Psoas muscle (tissue), 8 donors: ENCODE measurements around the gene NTRK2. TPM values are rescaled to one million over a fixed set of nuclear protein-coding genes. Genes with fewer than 3 reads are reported as not detected.

ENCODE experiments used
- ATAC-seq, 4 donors: fragments of 200-7000 bp; cut with Tn5 transposase; one replicate each; pipeline ENCODE4 v1.9.1; 2020; ENCODE audit warnings: moderate library complexity in 3 of 4, mild to moderate bottlenecking in 2 of 4
- DNase-seq, 2 donors: peaks; one replicate each; pipeline ENCODE4 v3.0.0-alpha.2; 2020
- H3K27ac ChIP-seq: fragments of 200-600 bp; one replicate; pipeline ENCODE4 v1.8.0; 2022
- H3K27me3 ChIP-seq, 3 donors: fragments of 200-600 bp in 1 of 3; one replicate each; pipeline versions ENCODE4 v1.6.1 to v1.8.0; 2013 to 2022; ENCODE audit warnings: low read length in 2 of 3, mild to moderate bottlenecking in 2 of 3, moderate library complexity in 1 of 3; ENCODE audit not compliant: insufficient read depth in 3 of 3
- H3K36me3 ChIP-seq, 2 donors: fragments of 200-600 bp in 1 of 2; one replicate each; pipeline versions ENCODE4 v1.6.1 to v1.8.0; 2013 to 2022; ENCODE audit warnings: low read depth in 1 of 2, mild to moderate bottlenecking in 1 of 2, moderate library complexity in 1 of 2; ENCODE audit not compliant: insufficient read depth in 1 of 2
- H3K4me1 ChIP-seq: fragments of 200-600 bp; one replicate; pipeline ENCODE4 v1.8.0; 2022
- H3K4me3 ChIP-seq: fragments of 200-600 bp; one replicate; pipeline ENCODE4 v1.8.0; 2022; ENCODE audit warnings: mild to moderate bottlenecking
- H3K9me3 ChIP-seq: fragments of 200-600 bp; one replicate; pipeline ENCODE4 v1.8.0; 2022
- WGBS, 3 donors: extraction: QIAGEN DNeasy Blood & Tissue Kit; methylation state at CpG; one replicate each; pipeline versions ENCODE4 v1.1.6 to v1.1.7; 2013; 5-methylcytosine and 5-hydroxymethylcytosine counted together
- intact Hi-C, 2 donors: fragments of 100-400 bp; cut with DNase I; formaldehyde crosslinking; loops; one replicate each; pipeline versions ENCODE4 v1.11.0 to v1.14.2; 2022
- polyA plus RNA-seq, 3 donors: library from polyadenylated mRNA; stranded (reverse); fragments of 200-250 nt; gene quantifications; one replicate each; pipeline ENCODE4 v1.2.3, GENCODE V29; 2013
- total RNA-seq, 4 donors: library from RNA; stranded (reverse); fragmentation: NEBNext Ultra II Directional in 2 of 4; extraction: Animal tissue kit (Norgen Biotek cat#: 25700) in 2 of 4; gene quantifications; one replicate each; pipeline versions ENCODE4 v1.2.1 to v1.2.4, GENCODE V29; 2021 to 2023
- TF ChIP-seq, protein P1 (sequence below): fragments of 200-600 bp; IDR thresholded peaks from one replicate; pipeline ENCODE4 v1.8.0; 2022; ENCODE audit warnings: antibody characterized with exemption
- donor health status: healthy with polysubstance abuse.
- donor health status: DM: no; HTN: no; CAD: no; lungs with moderate emphysema.
- donor health status: Bipolar disorder and iron deficiency.
- donor health status: healthy.
- donor health status: DM: yes; HTN: yes; CAD: no.
- donor health status: DM: no; HTN: no; CAD: no.
- donor health status: DM: no; HTN: no; CAD: no.
- donor health status: DM: yes; HTN: yes; CAD: no.

The NTRK2 gene
- total and polyA plus RNA-seq, 7 donors, result 0.46 to 3.6 (median 1.4) TPM

DNA sequence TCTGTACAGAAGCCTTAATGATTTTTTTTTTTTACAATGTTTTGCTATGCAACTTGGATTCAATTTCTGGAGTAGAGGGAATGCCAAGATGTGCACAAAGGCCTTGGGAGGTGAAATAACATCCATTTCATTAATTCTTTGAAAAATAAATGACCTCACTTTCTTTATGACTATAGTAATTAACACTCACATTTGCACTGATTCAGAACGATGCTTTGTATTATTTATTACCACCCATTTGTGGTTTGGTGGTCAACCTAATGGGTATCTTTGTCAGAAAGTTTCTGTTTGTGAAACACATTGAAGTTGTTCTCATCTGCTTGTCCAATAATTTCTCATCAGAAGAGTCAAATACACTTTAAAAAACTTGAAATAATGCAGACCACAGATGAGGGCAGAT, 169.3 kb downstream of the NTRK2 start:
- Histone ChIP-seq H3K4me1 (no peaks in the 10 kb centered on the region), H3K9me3 (no peaks in the 10 kb centered on the region), H3K27ac (no peak overlapping the region), H3K4me3 (no peak overlapping the region), H3K36me3 (no peaks in the 10 kb centered on the region), H3K27me3 (no peaks in the 10 kb centered on the region)
- WGBS, 3 donors, result 57 to 69% (median 63%) methylated on average over 1 of the region's 1 CpG
- DNase-seq (no peak), ATAC-seq (no peak)
- intact Hi-C loops, result no loop called here
- TF ChIP-seq, protein P1, sequence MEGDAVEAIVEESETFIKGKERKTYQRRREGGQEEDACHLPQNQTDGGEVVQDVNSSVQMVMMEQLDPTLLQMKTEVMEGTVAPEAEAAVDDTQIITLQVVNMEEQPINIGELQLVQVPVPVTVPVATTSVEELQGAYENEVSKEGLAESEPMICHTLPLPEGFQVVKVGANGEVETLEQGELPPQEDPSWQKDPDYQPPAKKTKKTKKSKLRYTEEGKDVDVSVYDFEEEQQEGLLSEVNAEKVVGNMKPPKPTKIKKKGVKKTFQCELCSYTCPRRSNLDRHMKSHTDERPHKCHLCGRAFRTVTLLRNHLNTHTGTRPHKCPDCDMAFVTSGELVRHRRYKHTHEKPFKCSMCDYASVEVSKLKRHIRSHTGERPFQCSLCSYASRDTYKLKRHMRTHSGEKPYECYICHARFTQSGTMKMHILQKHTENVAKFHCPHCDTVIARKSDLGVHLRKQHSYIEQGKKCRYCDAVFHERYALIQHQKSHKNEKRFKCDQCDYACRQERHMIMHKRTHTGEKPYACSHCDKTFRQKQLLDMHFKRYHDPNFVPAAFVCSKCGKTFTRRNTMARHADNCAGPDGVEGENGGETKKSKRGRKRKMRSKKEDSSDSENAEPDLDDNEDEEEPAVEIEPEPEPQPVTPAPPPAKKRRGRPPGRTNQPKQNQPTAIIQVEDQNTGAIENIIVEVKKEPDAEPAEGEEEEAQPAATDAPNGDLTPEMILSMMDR, result no peak

DNA sequence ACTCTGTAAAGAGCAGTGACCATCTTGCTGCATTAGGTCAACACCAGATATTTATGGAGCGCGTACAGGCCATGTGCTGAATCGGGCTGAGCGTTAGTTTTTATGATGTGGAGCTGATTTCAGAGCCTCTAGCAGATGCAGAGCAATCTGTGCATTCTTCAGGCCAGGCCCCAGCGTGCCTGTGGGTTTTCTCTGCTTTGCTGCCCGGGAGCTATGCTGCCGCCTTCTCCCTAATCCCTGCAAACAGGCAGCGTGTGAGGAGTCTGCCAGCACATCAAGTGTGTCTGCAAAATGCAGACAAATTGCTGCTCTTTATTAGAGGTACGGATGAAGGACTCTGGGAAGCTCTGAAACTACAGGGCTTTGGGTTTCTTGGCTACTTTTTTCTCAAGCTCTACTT, 170.0 kb downstream of the NTRK2 start:
- H3K36me3 ChIP-seq, result no peaks in the 10 kb centered on the region
- intact Hi-C loops, result no loop called here
- DNase-seq, result no peak
- H3K9me3 ChIP-seq, result no peaks in the 10 kb centered on the region
- WGBS, 3 donors, result 33 to 49% (median 33%) methylated on average over 9 of the region's 9 CpGs
- no peak for ATAC-seq
- no peaks in the 10 kb centered on the region for H3K27me3 ChIP-seq
- H3K4me3 ChIP-seq, result no peak overlapping the region
- no peak overlapping the region for H3K27ac ChIP-seq
- TF ChIP-seq, protein P1, result no peak
- no peaks in the 10 kb centered on the region for H3K4me1 ChIP-seq

DNA sequence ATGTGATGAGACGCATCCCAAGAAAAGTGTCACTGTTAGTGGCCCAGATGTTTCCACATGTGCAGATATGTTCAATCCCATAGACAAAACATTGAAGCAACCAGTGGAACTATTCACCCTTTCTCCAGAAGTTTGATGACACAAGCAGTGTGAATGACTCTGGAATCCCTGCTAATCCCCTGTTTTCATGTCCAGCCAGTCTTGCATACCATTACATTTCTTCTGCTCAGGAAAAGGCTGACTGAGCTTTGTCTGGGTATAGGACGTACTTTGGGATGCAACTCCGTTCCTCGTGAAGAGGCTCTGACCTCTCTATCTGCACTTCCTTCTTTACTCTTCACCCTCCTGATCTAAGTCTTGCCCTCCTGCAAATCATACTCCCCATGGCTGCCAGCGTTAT, 172.4 kb downstream of the NTRK2 start:
- no peaks in the 10 kb centered on the region for H3K4me1 ChIP-seq
- no peaks in the 10 kb centered on the region for H3K27me3 ChIP-seq
- WGBS, 3 donors, result 68 to 70% (median 69%) methylated on average over 5 of the region's 5 CpGs
- no peak overlapping the region for H3K27ac ChIP-seq
- no peaks in the 10 kb centered on the region for H3K9me3 ChIP-seq
- H3K4me3 ChIP-seq, result no peak overlapping the region
- TF ChIP-seq, protein P1, result no peak
- intact Hi-C loops, result no loop called here
- H3K36me3 ChIP-seq, result no peaks in the 10 kb centered on the region
- ATAC-seq (no peak), DNase-seq (no peak)

DNA sequence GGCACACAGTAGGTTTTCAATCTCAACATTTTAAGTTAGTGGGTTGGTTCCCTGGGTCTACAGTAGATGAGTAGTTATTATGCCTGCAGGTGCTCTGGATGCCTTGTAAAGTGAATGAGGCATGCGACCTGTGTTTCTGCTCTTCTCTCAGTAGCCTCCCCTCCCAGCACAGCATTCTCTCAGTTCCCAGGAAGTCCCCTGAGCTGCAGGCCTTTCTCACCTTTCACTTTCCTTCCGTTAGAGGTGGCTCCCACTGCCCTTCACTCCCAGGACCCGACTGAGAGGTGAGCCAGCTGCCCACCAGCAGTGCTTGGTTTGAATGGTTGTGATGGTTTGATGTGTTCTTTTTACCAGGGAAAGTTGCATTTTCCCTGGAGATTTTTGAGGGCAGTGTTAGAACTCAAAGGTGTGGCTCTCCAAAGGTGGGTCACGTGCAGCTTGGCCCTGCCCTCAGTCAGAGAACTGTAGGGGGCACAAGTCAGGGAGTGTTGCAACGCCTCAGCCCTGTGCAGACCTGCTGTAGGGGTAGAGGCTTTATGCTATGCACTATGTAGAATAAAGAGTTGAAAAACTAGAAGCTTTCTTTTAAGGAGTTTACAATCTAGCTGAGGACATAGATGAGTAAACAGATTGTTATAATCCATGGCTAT, 173.8 kb downstream of the NTRK2 start:
- 81 to 84% (median 83%) methylated on average over 5 of the region's 5 CpGs for WGBS, 3 donors
- H3K27me3 ChIP-seq, result no peaks in the 10 kb centered on the region
- DNase-seq, result no peak
- H3K27ac ChIP-seq, result no peak overlapping the region
- H3K4me3 ChIP-seq, result no peak overlapping the region
- intact Hi-C loops, result no loop called here
- TF ChIP-seq, protein P1, result no peak
- no peaks in the 10 kb centered on the region for H3K9me3 ChIP-seq
- H3K4me1 ChIP-seq, result no peaks in the 10 kb centered on the region
- no peak for ATAC-seq
- H3K36me3 ChIP-seq, result no peaks in the 10 kb centered on the region
